Thyroid gland (tissue), 4 donors: ENCODE results near the gene LAMC2.

Experiments
- POLR2A ChIP-seq, 2 donors: fragments of 450-650 bp; IDR thresholded peaks; one replicate each; pipeline ENCODE4 v1.6.1; 2017; ENCODE audit warnings: antibody characterized with exemption in 2 of 2, mild to moderate bottlenecking in 2 of 2, moderate library complexity in 1 of 2
- TF ChIP-seq, protein P1 (sequence below), 6 experiments: fragments of 200-600 bp in 3 of 6; fragments of 450-650 bp in 3 of 6; sonication (generic) in 3 of 6; IDR thresholded peaks; one replicate each; pipeline ENCODE4 v1.5.1; 2016 to 2019; ENCODE audit warnings: antibody characterized with exemption in 6 of 6, mild to moderate bottlenecking in 2 of 6, inconsistent platforms in 1 of 6, moderate library complexity in 1 of 6

DNA sequence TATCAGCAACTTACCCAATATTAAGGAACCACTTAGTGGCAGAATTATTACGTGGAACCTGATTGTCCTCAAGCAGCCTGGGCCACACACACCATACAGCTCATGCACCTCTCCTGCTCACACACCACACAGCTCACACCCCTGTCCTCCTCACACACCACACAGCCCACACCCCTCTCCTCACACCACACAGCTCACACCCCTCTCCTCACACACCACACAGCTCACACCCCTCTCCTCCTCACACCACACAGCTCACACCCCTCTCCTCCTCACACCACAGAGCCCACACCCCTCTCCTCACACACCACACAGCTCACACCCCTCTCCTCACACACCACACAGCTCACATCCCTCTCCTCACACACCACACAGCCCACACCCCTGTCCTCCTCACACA, 36.8 kb upstream of the LAMC2 start:
- no peak for TF ChIP-seq POLR2A (IDR thresholded peaks at IDR 0.05)
- TF ChIP-seq, protein P1, sequence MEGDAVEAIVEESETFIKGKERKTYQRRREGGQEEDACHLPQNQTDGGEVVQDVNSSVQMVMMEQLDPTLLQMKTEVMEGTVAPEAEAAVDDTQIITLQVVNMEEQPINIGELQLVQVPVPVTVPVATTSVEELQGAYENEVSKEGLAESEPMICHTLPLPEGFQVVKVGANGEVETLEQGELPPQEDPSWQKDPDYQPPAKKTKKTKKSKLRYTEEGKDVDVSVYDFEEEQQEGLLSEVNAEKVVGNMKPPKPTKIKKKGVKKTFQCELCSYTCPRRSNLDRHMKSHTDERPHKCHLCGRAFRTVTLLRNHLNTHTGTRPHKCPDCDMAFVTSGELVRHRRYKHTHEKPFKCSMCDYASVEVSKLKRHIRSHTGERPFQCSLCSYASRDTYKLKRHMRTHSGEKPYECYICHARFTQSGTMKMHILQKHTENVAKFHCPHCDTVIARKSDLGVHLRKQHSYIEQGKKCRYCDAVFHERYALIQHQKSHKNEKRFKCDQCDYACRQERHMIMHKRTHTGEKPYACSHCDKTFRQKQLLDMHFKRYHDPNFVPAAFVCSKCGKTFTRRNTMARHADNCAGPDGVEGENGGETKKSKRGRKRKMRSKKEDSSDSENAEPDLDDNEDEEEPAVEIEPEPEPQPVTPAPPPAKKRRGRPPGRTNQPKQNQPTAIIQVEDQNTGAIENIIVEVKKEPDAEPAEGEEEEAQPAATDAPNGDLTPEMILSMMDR (IDR thresholded peaks at IDR 0.05): no peak
